ENCODE data around the gene SPG21.

Gene SPG21

DNA sequence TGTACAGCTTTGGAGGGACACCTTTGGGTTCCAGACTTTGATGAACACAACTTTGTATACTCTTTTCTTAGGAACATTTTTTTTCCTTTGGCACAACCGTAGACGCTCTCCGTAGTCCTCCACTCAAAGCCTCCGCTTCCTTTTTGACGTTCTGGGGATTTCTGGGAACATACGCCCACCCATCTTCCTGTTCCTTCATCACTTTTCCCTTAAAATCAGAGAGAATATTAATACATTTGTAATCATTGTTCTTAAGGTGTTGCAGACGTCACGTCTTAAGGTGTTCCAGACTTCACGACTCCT is 405 bp upstream of the SPG21 start:
- Histone ChIP-seq H3K4me3 (ENCODE audit: low read depth, low read length) (peak overlapping the region; percentile 93), H3K36me3 (replicated peaks) (no peaks in the 10 kb centered on the region), H3K27ac (peak overlapping the region; percentile 79), H3K27me3 (replicated peaks) (no peaks in the 10 kb centered on the region)
- in situ Hi-C loops (cut with HindIII; ENCODE audit: low pct_ligation_motif_present, low sequenced_read_pairs): no loop called here
- TF ChIP-seq, protein P1, sequence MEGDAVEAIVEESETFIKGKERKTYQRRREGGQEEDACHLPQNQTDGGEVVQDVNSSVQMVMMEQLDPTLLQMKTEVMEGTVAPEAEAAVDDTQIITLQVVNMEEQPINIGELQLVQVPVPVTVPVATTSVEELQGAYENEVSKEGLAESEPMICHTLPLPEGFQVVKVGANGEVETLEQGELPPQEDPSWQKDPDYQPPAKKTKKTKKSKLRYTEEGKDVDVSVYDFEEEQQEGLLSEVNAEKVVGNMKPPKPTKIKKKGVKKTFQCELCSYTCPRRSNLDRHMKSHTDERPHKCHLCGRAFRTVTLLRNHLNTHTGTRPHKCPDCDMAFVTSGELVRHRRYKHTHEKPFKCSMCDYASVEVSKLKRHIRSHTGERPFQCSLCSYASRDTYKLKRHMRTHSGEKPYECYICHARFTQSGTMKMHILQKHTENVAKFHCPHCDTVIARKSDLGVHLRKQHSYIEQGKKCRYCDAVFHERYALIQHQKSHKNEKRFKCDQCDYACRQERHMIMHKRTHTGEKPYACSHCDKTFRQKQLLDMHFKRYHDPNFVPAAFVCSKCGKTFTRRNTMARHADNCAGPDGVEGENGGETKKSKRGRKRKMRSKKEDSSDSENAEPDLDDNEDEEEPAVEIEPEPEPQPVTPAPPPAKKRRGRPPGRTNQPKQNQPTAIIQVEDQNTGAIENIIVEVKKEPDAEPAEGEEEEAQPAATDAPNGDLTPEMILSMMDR (IDR thresholded peaks at IDR 0.05; ENCODE audit: low read depth, low read length, missing control alignments): no peak
- DNase-seq: no peak

DNA sequence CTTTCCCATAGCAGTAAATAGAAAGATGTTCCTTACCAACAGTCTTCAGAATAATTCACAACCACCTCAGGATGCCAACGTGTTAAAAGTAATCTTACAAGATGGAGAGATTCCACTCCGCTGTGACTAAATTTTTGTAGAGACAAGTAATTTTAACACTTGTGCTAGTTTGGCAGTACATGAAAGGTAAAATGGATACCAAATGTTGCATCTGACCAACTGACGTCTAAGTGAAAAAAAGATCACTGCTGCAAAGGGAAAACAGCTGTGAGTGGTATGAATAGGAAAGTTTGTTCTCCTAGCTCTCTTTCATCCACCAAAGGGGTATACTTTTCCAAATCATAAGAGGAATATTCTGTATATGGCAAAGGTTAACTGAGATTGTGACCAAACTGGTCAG is 2.6 kb downstream of the SPG21 start:
- TF ChIP-seq, protein P1 (IDR thresholded peaks at IDR 0.05; ENCODE audit: low read depth, low read length, missing control alignments): no peak
- no peak for DNase-seq
- H3K36me3 ChIP-seq (replicated peaks): peaks cover 6% of the 10 kb centered on the region
- no peak overlapping the region for H3K27ac ChIP-seq
- no peak overlapping the region for H3K4me3 ChIP-seq (ENCODE audit: low read depth, low read length)
- no peaks in the 10 kb centered on the region for H3K27me3 ChIP-seq (replicated peaks)
- in situ Hi-C loops (cut with HindIII; ENCODE audit: low pct_ligation_motif_present, low sequenced_read_pairs): no loop called here

DNA sequence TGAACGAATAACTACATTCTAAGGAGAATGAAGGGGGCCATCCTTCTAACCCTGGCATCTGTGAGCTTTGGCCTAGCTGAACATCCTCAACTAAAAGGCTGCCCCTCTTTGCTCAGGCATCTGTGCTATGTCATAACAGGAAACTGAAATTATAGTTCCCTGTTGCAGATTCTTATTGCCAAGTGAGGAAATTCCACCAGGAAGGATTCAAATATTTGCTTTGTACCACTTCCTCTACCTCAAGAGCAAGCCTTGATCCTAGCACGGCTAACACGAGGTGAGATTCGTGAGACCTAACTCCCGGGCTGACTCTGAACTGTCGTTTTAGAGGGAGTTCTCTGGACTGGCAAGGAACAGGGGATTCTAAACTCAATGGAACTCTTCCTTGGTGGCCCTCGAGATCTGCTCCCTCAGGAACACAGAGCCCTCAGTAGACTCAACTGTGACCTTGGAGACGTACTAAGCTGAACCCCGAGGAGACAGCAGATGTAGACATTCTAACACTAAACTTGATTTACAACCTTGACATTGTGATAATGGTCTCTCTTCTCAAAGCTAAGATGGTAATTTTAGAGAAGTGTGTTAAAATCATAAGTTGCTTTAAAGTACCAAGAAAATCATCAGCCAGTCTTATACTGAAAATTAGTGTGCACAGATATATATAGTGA is 4.2 kb downstream of the SPG21 start:
- TF ChIP-seq, protein P1 (IDR thresholded peaks at IDR 0.05; ENCODE audit: low read depth, low read length, missing control alignments): no peak
- Histone ChIP-seq H3K4me3 (ENCODE audit: low read depth, low read length) (no peak overlapping the region), H3K27ac (no peak overlapping the region), H3K27me3 (replicated peaks) (no peaks in the 10 kb centered on the region), H3K36me3 (replicated peaks) (peaks cover 6% of the 10 kb centered on the region)
- in situ Hi-C loops (cut with HindIII; ENCODE audit: low pct_ligation_motif_present, low sequenced_read_pairs): no loop called here
- DNase-seq: no peak

DNA sequence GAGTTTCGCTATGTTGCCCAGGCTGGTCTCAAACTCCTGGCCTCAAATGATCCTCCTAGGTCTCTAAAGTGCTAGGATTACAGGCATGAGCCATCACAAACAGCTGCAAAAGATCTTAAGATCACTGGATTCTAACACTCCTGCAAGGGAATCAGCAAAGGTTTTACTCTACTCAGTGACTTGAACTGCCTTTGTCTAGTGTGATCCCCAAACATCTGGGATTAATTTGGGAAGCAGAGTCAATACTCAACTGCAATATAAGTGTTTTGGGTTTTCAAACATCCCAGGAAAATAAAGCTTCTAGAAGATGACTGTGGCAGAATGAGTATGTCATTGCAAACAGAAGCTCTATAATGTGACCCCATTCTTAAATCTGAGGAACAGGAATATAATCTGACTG is 7.2 kb downstream of the SPG21 start:
- H3K27me3 ChIP-seq (replicated peaks): no peaks in the 10 kb centered on the region
- in situ Hi-C loops (cut with HindIII; ENCODE audit: low pct_ligation_motif_present, low sequenced_read_pairs): no loop called here
- no peak overlapping the region for H3K4me3 ChIP-seq (ENCODE audit: low read depth, low read length)
- TF ChIP-seq, protein P1 (IDR thresholded peaks at IDR 0.05; ENCODE audit: low read depth, low read length, missing control alignments): no peak
- peaks cover 10% of the 10 kb centered on the region for H3K36me3 ChIP-seq (replicated peaks)
- DNase-seq: no peak
- no peak overlapping the region for H3K27ac ChIP-seq

DNA sequence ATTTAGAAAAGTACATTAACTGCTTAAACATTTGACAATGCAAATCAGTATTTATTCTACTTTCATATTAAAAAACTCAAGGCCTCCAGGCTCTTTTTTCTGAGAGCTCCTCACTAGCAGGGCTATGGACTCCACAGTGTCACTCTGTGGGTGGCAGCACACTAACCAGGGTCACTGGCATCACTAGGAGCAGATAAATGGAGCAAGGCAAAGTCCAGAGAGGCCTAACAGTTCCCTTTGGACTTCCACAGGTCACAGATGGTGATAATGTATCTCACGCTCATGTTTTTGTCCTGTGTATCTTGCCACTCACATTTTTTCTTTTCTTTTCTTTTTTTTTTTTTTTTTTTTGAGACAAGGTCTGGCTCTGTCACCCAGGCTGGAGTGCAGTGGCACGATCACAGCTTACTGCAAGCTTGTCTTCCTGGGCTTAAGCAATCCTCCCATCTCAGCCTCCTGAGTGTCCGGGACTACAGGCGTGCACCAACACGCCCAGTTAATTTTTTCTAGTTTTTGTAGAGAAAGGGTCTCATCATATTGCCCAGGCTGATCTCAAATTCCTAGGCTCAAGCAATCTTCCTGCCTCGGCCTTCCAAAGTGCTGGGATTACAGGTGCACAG is 7.8 kb downstream of the SPG21 start:
- TF ChIP-seq, protein P1 (IDR thresholded peaks at IDR 0.05; ENCODE audit: low read depth, low read length, missing control alignments): no peak
- in situ Hi-C loops (cut with HindIII; ENCODE audit: low pct_ligation_motif_present, low sequenced_read_pairs): no loop called here
- Histone ChIP-seq H3K36me3 (replicated peaks) (peaks cover 14% of the 10 kb centered on the region), H3K27ac (no peak overlapping the region), H3K4me3 (ENCODE audit: low read depth, low read length) (no peak overlapping the region), H3K27me3 (replicated peaks) (no peaks in the 10 kb centered on the region)
- no peak for DNase-seq

DNA sequence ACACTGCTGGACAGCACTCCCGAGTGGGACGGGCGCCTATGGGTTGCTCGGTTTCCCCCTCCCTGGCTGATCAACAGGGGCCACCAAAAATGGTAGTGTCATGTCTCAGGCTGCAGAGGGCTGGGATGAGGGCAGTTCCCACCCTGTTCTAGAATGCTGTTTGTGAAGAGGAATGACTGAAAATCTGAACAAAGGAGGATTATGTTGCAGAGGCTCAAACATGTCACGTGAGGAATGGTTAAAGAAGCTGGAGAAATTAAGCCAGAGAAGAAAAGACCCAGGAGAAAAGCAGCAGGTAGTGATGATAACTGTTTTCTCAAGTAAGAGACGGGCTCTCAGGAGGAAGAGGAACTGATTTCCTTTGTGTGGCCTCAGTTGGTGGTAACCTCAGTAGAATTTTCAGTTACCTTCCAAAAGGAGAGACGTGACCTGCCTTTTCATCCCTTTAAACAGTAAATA is 10.4 kb downstream of the SPG21 start:
- H3K36me3 ChIP-seq (replicated peaks): peaks cover 15% of the 10 kb centered on the region
- in situ Hi-C loops (cut with HindIII; ENCODE audit: low pct_ligation_motif_present, low sequenced_read_pairs): no loop called here
- DNase-seq: no peak
- H3K27ac ChIP-seq: no peak overlapping the region
- TF ChIP-seq, protein P1 (IDR thresholded peaks at IDR 0.05; ENCODE audit: low read depth, low read length, missing control alignments): no peak
- H3K4me3 ChIP-seq (ENCODE audit: low read depth, low read length): no peak overlapping the region
- H3K27me3 ChIP-seq (replicated peaks): no peaks in the 10 kb centered on the region

Measured in brain microvascular endothelial cell (primary cell).